ENCODE data around the gene TEF.

DNA sequence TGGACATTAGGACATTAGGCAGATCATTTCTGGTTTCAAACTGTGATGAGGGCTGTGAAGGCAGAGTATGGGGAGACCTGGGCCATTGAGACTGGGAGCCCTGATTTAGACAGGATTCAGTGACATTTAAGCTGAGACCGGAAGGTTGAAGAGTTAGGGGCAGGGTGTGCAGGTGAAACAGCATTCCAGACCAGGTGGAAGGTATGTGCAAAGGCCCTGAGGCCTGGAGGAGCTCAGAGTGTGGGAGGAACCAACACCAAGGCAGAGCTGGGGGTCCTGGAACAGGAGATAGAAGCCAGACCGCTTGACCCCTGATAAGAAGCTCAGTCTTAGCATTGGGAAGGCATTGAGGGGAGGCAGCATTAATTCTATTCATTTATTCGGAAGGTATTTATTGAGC is 47.9 kb upstream of the TEF start:
- no peak for TF ChIP-seq CTCF (IDR thresholded peaks at IDR 0.05)
- TF ChIP-seq POLR2A (IDR thresholded peaks at IDR 0.05): no peak

Measured in thyroid gland (tissue), 4 donors.